ENCODE measurements around the gene AKT1S1. TPM values are rescaled to one million over a fixed set of nuclear protein-coding genes. Genes with fewer than 3 reads are reported as not detected.
A peak's percentile ranks its signal among the peaks of the same experiment; 100 is the strongest.

Gene AKT1S1
- total RNA-seq, 2 experiments from 2014 or later: 17.5 to 19.5 TPM

DNA sequence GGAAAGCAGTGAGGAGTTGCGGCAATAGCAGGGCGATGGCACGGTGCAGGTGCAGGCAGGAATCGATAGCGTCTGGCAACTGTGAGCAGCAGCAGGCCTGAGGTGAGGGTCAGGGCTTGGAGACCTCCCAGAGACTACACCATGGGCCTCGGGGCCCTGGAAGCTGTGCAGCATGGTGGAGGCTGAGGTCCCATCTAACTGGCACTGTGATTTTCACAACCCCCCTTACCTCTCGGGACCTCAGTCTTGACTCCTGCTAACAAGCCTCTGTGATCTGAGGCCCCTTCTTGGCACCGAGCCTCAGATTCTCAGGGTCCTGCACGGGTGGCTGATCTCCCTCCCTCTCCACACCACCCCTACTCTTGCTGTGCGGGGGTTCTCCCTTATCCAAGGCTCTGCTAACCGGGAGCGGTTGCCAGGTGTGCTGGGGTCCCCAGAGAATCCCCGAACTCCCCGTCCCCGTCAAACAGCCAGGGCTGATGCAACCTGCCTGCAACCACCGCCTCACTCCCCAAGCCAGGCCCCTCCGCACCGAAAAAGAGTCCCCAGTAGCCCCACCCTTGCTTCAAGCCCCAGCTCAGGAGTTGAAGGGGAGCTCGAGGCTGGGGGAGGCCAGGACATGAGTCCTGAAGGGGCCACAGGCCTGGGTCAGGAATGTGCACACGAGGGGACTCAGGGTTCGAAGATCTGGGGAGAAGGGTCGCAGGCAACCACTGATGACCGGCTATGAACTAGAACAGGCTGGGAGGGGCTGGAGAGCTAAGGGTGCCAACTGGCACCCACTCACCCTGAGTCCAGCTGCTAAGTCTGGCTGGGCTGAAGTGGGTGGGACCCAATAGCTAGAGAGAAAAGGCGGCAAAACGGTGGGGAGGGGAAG lies 47.1 kb upstream of the AKT1S1 start:
- Mint-ChIP-seq H3K27me3 (no peaks in the 10 kb centered on the region), H3K36me3 (ENCODE audit: low read depth) (peaks cover 67% of the 10 kb centered on the region), H3K4me1 (ENCODE audit: low read depth) (peaks cover 57% of the 10 kb centered on the region), H3K9me3 (no peaks in the 10 kb centered on the region), H3K4me3 (no peak overlapping the region), H3K27ac (peak overlapping the region; percentile 48)
- ChIA-PET CTCF (interaction anchor here (0.6 to 1.2 kb wide), 2 partner anchors 13 to 313 kb away, joined by 3 to 4 read pairs; no protein-coding TSS in a partner anchor), POLR2A (interaction anchor here (12.0 kb wide), 1 partner anchor 12 kb away, joined by 167 read pairs; no protein-coding TSS in a partner anchor)
- DNase-seq (no peak), ATAC-seq (no peak)
- intact Hi-C loops (cut with micrococcal nuclease): loop anchor here (10.0 kb wide), 1 partner anchor 49 kb away; the partner anchor contains the start of genes AKT1S1 and TBC1D17
- TF ChIP-seq, protein P1, sequence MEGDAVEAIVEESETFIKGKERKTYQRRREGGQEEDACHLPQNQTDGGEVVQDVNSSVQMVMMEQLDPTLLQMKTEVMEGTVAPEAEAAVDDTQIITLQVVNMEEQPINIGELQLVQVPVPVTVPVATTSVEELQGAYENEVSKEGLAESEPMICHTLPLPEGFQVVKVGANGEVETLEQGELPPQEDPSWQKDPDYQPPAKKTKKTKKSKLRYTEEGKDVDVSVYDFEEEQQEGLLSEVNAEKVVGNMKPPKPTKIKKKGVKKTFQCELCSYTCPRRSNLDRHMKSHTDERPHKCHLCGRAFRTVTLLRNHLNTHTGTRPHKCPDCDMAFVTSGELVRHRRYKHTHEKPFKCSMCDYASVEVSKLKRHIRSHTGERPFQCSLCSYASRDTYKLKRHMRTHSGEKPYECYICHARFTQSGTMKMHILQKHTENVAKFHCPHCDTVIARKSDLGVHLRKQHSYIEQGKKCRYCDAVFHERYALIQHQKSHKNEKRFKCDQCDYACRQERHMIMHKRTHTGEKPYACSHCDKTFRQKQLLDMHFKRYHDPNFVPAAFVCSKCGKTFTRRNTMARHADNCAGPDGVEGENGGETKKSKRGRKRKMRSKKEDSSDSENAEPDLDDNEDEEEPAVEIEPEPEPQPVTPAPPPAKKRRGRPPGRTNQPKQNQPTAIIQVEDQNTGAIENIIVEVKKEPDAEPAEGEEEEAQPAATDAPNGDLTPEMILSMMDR (IDR thresholded peaks at IDR 0.05): no peak

GRCh38 chr19:49923055-49924003 lies 46.2 kb upstream of the AKT1S1 start:
- Mint-ChIP-seq H3K9me3 (no peaks in the 10 kb centered on the region), H3K27ac (peak overlapping the region; percentile 14), H3K27me3 (no peaks in the 10 kb centered on the region), H3K4me1 (ENCODE audit: low read depth) (peaks cover 59% of the 10 kb centered on the region), H3K4me3 (no peak overlapping the region), H3K36me3 (ENCODE audit: low read depth) (peaks cover 65% of the 10 kb centered on the region)
- intact Hi-C loops (cut with micrococcal nuclease): loop anchor here (10.0 kb wide), 1 partner anchor 49 kb away; the partner anchor contains the start of genes AKT1S1 and TBC1D17
- DNase-seq (no peak), ATAC-seq (no peak)
- TF ChIP-seq, protein P1 (IDR thresholded peaks at IDR 0.05): no peak
- ChIA-PET POLR2A (interaction anchor here (0.6 to 12.0 kb wide), 2 partner anchors 11 to 1518 kb away, joined by 4 to 167 read pairs; no protein-coding TSS in a partner anchor), CTCF (no interaction called here)

DNA sequence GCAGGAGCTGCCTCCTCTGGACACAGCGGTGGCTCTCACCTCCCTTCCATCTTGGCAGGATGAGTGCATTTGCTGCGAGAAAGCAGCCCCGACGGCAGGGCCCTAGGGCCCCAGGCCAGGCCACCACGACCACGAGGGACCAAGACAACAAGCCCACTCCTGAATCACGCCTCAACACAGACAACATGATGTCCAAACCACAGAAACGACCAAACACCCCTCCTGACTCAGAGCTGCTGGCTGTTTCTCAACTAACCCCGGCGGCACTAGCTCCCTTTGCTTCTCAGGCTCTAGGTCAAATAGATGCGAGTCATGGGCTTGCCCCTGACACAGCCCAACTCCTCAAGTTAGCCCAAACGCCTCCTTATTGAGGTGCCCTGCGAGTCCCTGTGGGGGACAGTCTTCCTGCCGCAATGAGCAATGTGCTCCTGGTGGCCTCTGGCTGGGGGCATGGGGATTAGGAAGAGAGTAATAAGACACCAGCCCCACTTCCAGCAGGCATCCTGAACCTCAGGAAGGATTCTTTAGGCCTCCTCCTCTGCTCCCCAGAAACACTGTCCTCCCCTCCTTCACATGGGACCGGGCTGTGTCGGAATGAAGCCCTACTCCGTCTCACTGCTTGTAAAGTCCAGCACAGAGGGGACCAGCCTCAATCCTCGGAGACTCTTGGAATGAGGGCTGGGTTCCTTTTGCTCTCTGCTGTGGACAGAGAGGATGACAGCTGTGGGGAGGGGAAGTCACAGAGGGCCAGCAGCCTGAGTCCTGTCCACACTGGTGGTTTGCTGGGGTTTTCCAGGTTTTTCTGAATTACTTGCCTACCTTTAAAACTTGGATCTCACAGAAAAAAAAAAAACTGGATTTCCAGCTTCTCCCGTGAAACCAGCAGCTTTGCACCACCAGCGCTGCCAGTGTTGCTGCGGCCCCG lies 45.0 kb upstream of the AKT1S1 start:
- H3K27ac Mint-ChIP-seq: peak overlapping the region; percentile 64
- ATAC-seq (peak; percentile 37), DNase-seq (no peak)
- H3K27me3 Mint-ChIP-seq: no peaks in the 10 kb centered on the region
- intact Hi-C loops (cut with micrococcal nuclease): loop anchor here (10.0 kb wide), 1 partner anchor 47 kb away; the partner anchor contains the start of genes AKT1S1 and TBC1D17
- peaks cover 52% of the 10 kb centered on the region for H3K4me1 Mint-ChIP-seq (ENCODE audit: low read depth)
- ChIA-PET CTCF (no interaction called here), POLR2A (interaction anchor here (0.6 to 12.0 kb wide), 3 partner anchors 10 to 1519 kb away, joined by 3 to 167 read pairs (median 4); no protein-coding TSS in a partner anchor)
- H3K4me3 Mint-ChIP-seq: no peak overlapping the region
- no peaks in the 10 kb centered on the region for H3K9me3 Mint-ChIP-seq
- TF ChIP-seq, protein P1 (IDR thresholded peaks at IDR 0.05): no peak
- peaks cover 64% of the 10 kb centered on the region for H3K36me3 Mint-ChIP-seq (ENCODE audit: low read depth)

DNA sequence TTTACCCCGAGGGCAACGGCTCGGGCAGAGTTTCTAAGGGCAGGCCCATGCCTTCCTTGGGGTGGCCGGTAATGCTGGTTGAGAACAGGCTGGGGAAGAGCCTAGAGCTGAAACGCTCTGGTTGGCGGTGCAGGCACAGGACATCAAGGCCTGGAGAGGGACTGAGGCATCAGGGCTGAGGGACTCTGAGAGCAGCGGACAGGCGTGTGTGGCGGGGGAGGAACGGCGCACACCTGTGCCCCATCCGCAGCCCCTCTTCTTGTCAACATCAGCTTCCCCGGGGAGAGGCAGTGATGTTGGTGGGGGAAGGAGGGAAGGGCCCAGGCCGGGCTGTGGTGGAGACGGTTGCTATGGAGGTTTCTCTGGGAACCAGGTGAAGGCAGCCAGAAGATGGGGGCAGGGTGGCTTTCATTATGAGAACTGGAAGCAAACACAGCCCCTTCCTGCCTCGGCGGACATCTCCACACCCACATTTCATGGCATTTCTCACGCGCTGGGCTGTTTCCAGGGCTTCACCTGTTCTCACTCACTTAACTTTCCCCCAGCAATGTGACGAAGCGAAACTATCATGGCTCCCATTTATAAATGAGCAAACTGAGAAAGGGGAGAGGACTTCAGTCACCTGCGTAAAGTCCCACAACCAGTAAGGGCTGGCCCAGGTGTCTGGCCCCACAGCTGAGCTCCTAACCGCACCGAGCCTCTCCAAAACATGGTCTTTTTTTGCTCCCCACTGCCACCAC lies 43.6 kb upstream of the AKT1S1 start:
- CTCF ChIA-PET: interaction anchor here (0.5 to 1.8 kb wide), 2 partner anchors 17 to 56 kb away, joined by 3 to 4 read pairs; no protein-coding TSS in a partner anchor
- ATAC-seq (no peak), DNase-seq (no peak)
- POLR2A ChIA-PET: interaction anchor here (0.8 to 12.0 kb wide), 4 partner anchors 8 to 30 kb away, joined by 3 to 167 read pairs (median 4); no protein-coding TSS in a partner anchor
- H3K27ac Mint-ChIP-seq: peak overlapping the region; percentile 6
- peaks cover 65% of the 10 kb centered on the region for H3K36me3 Mint-ChIP-seq (ENCODE audit: low read depth)
- TF ChIP-seq, protein P1 (IDR thresholded peaks at IDR 0.05): no peak
- H3K4me3 Mint-ChIP-seq: no peak overlapping the region
- no peaks in the 10 kb centered on the region for H3K27me3 Mint-ChIP-seq
- H3K4me1 Mint-ChIP-seq (ENCODE audit: low read depth): peaks cover 51% of the 10 kb centered on the region
- H3K9me3 Mint-ChIP-seq: no peaks in the 10 kb centered on the region
- intact Hi-C loops (cut with micrococcal nuclease): loop anchor here (10.0 kb wide), 1 partner anchor 46 kb away; the partner anchor contains the start of genes AKT1S1 and TBC1D17
